Omental fat pad (tissue), 4 donors: ENCODE measurements around the gene PDK1. TPM values are rescaled to one million over a fixed set of nuclear protein-coding genes. Genes with fewer than 3 reads are reported as not detected.
A peak's percentile ranks its signal among the peaks of the same experiment; 100 is the strongest.

Experiments
- ATAC-seq: fragments of 150-250 bp; one replicate; pipeline ENCODE4 v1.9.1; 2016; ENCODE audit warnings: mild to moderate bottlenecking, moderate library complexity; ENCODE audit not compliant: low FRiP score
- DNase-seq: peaks from one replicate; pipeline ENCODE4 v3.0.0-alpha.2; 2019; ENCODE audit warnings: low spot score
- total RNA-seq, 4 donors: library from RNA; depleted of rRNA; stranded (reverse); fragments of >200 nt; gene quantifications; one replicate each; pipeline ENCODE4 v1.1.0, GENCODE V29; 2016
- TF ChIP-seq, protein P1 (sequence below), 3 donors: fragments of 450-650 bp; IDR thresholded peaks; one replicate each; pipeline ENCODE4 v1.5.1; 2016 to 2017; ENCODE audit warnings: antibody characterized with exemption in 3 of 3, mild to moderate bottlenecking in 3 of 3, moderate library complexity in 2 of 3

Gene PDK1
- total RNA-seq, 4 donors from 2014 or later, result 12.0 to 18.8 (median 16.8) TPM

GRCh38 chr2:172551271-172551670, 4.6 kb upstream of the PDK1 start:
- no peak for DNase-seq
- TF ChIP-seq, protein P1, sequence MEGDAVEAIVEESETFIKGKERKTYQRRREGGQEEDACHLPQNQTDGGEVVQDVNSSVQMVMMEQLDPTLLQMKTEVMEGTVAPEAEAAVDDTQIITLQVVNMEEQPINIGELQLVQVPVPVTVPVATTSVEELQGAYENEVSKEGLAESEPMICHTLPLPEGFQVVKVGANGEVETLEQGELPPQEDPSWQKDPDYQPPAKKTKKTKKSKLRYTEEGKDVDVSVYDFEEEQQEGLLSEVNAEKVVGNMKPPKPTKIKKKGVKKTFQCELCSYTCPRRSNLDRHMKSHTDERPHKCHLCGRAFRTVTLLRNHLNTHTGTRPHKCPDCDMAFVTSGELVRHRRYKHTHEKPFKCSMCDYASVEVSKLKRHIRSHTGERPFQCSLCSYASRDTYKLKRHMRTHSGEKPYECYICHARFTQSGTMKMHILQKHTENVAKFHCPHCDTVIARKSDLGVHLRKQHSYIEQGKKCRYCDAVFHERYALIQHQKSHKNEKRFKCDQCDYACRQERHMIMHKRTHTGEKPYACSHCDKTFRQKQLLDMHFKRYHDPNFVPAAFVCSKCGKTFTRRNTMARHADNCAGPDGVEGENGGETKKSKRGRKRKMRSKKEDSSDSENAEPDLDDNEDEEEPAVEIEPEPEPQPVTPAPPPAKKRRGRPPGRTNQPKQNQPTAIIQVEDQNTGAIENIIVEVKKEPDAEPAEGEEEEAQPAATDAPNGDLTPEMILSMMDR (IDR thresholded peaks at IDR 0.05), result no peak
- ATAC-seq, result no peak

DNA sequence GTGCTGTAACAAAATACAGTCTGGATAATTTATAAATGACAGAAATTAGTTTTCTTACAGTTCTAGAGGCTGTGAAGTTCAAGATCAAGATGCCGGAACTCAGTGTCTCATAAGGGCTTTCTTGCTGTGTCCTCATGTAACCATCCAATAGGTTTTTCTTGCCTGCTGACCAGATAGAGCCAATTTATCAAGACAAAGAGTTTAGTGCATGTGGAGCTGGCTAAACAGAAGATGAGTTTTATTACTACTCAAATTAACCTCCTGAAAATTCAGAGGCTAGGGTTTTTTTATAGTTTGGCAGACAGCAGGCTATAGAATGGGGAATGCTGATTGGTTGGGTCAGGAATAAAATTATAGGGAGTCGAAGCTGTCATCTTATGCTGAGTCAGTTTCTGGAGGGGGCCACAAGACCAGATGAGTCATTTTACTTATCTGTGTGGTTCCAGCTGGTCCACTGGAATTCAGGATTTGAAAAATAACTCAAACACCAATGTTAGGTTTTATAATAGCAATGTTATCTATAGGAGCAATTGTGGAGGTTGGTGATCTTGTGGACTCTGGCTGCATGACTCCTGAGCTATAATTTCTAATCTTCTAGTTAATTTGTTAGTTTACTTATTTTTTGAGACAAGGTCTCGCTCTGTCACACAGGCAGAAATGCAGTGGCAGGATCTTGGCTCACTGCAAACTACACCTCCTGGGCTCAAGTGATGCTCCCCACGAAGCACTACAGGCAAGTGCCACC, 3.2 kb upstream of the PDK1 start:
- TF ChIP-seq, protein P1 (IDR thresholded peaks at IDR 0.05), result no peak
- ATAC-seq (no peak), DNase-seq (no peak)

- no peak for DNase-seq
- ATAC-seq, result no peak
- TF ChIP-seq, protein P1 (IDR thresholded peaks at IDR 0.05), result no peak
Observed at GRCh38 chr2:172554352-172555271, 1.3 kb upstream of the PDK1 start.

- TF ChIP-seq, protein P1 (IDR thresholded peaks at IDR 0.05), result no peak
- DNase-seq, result no peak
- no peak for ATAC-seq
Observed at GRCh38 chr2:172555272-172555521, 693 bp upstream of the PDK1 start.

- DNase-seq (peak; percentile 25), ATAC-seq (peak; percentile 76)
- TF ChIP-seq, protein P1 (IDR thresholded peaks at IDR 0.05), result no peak
Observed at GRCh38 chr2:172556284-172557033, 569 bp downstream of the PDK1 start.

GRCh38 chr2:172558372-172558771, 2.5 kb downstream of the PDK1 start:
- no peak for DNase-seq
- TF ChIP-seq, protein P1 (IDR thresholded peaks at IDR 0.05), result no peak
- no peak for ATAC-seq
